Dendritic cell treated with granulocyte-macrophage colony-stimulating factor and Interleukin-4, amounts not matched to agents 40 ng/mL and 50 ng/mL, for 4 days (primary cell): ENCODE data around the gene GREM2.

Experiments used
- H3K27ac Mint-ChIP-seq: one replicate; pipeline ENCODE4 v1.8.0; 2022; ENCODE audit warnings: mild to moderate bottlenecking, mixed read lengths
- H3K27me3 Mint-ChIP-seq: one replicate; pipeline ENCODE4 v1.8.0; 2022; ENCODE audit warnings: mild to moderate bottlenecking, mixed read lengths
- H3K36me3 Mint-ChIP-seq: one replicate; pipeline ENCODE4 v1.8.0; 2022; ENCODE audit warnings: low read depth, mixed read lengths
- H3K4me1 Mint-ChIP-seq: one replicate; pipeline ENCODE4 v1.8.0; 2022; ENCODE audit warnings: low read depth, mixed read lengths
- H3K4me3 Mint-ChIP-seq: one replicate; pipeline ENCODE4 v1.8.0; 2022; ENCODE audit warnings: mild to moderate bottlenecking, moderate library complexity, mixed read lengths
- H3K9me3 Mint-ChIP-seq: one replicate; pipeline ENCODE4 v1.8.0; 2022; ENCODE audit warnings: mixed read lengths
- intact Hi-C: fragments of 100-400 bp; cut with micrococcal nuclease; formaldehyde crosslinking; loops from one replicate; pipeline ENCODE4 v1.15.0; 2022

GREM2 gene

DNA sequence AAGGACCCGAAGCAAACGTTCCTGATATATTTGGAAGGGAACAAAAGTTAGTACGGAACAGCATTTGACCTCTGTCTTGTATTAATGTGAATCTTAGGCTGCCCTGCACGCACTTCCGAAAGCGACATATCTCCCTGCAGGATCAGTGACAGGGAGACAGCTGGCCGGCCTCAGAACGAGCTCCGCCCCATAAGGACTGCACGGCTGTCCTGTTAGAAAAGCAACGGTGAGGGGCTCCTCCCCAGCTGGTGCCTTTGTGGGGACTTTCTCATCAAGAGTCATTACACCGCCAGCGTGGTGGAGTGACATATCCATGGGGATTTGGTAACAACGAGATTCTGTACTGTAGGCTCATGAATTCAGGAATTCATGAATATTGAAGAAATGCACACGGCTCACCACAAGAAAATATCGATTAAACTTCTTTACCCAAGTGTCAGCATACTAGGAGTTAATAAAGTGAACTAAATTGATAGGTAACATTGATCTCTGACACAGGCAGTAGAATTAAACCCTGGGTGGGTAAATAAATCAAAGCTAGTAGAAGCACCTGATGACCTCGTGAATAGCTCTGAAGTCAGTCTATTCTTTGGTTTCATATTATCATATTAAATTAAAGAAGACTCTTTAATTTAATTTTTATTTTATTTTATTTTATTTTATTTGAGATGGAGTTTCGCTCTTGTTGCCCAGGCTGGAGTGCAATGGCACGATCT is 8.1 kb upstream of the GREM2 start:
- no peak overlapping the region for H3K4me3 Mint-ChIP-seq
- no peaks in the 10 kb centered on the region for H3K9me3 Mint-ChIP-seq
- no peaks in the 10 kb centered on the region for H3K4me1 Mint-ChIP-seq
- H3K27me3 Mint-ChIP-seq = no peaks in the 10 kb centered on the region
- H3K36me3 Mint-ChIP-seq = no peaks in the 10 kb centered on the region
- H3K27ac Mint-ChIP-seq = no peak overlapping the region
- intact Hi-C loops = no loop called here

GRCh38 chr1:240619357-240619756 is 7.4 kb upstream of the GREM2 start:
- Mint-ChIP-seq H3K4me3 (no peak overlapping the region), H3K4me1 (no peaks in the 10 kb centered on the region), H3K36me3 (no peaks in the 10 kb centered on the region), H3K27ac (no peak overlapping the region), H3K9me3 (no peaks in the 10 kb centered on the region), H3K27me3 (no peaks in the 10 kb centered on the region)
- intact Hi-C loops = no loop called here

DNA sequence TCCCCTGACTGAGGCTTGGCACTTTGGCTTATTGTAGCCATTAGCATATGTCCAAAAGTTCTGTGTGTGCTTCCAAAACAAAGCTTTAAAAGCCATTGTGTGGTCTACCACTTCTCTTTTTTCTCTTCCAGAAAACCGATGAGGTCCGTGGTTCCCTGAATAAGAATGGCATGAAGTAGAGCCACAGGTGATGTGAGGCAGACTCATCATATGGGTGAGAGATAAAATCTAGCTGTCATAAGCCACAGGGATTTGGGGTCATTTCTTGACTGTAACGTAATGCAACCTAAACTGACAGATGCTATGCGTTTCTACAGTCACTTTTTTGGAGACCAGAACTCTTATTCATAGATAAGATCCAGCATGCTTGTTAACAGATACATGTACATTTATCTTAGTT is 7.0 kb upstream of the GREM2 start:
- intact Hi-C loops = no loop called here
- H3K9me3 Mint-ChIP-seq = no peaks in the 10 kb centered on the region
- H3K4me3 Mint-ChIP-seq = no peak overlapping the region

GRCh38 chr1:240616018-240616417 is 4.1 kb upstream of the GREM2 start:
- Mint-ChIP-seq H3K4me3 (no peak overlapping the region), H3K27me3 (peaks cover 28% of the 10 kb centered on the region), H3K27ac (no peak overlapping the region), H3K36me3 (no peaks in the 10 kb centered on the region), H3K9me3 (no peaks in the 10 kb centered on the region), H3K4me1 (peaks cover 10% of the 10 kb centered on the region)
- intact Hi-C loops = no loop called here

More for the DNA sequence above, 7.0 kb upstream of the GREM2 start:
- Mint-ChIP-seq H3K36me3 (no peaks in the 10 kb centered on the region), H3K4me1 (no peaks in the 10 kb centered on the region), H3K27ac (no peak overlapping the region), H3K27me3 (no peaks in the 10 kb centered on the region)

- H3K36me3 Mint-ChIP-seq = no peaks in the 10 kb centered on the region
- H3K4me3 Mint-ChIP-seq = no peak overlapping the region
- no peak overlapping the region for H3K27ac Mint-ChIP-seq
- intact Hi-C loops = no loop called here
- H3K27me3 Mint-ChIP-seq = peaks cover 35% of the 10 kb centered on the region
- peaks cover 10% of the 10 kb centered on the region for H3K4me1 Mint-ChIP-seq
- no peaks in the 10 kb centered on the region for H3K9me3 Mint-ChIP-seq
These were observed 1.6 kb upstream of the GREM2 start for GRCh38 chr1:240613356-240614142.

- Mint-ChIP-seq H3K27ac (no peak overlapping the region), H3K9me3 (no peaks in the 10 kb centered on the region), H3K27me3 (peaks cover 35% of the 10 kb centered on the region), H3K4me3 (no peak overlapping the region), H3K36me3 (no peaks in the 10 kb centered on the region), H3K4me1 (peaks cover 10% of the 10 kb centered on the region)
- intact Hi-C loops = no loop called here
These were observed 856 bp upstream of the GREM2 start for GRCh38 chr1:240612811-240613210.

- H3K4me1 Mint-ChIP-seq = peaks cover 10% of the 10 kb centered on the region
- no peaks in the 10 kb centered on the region for H3K9me3 Mint-ChIP-seq
- peaks cover 35% of the 10 kb centered on the region for H3K27me3 Mint-ChIP-seq
- no peaks in the 10 kb centered on the region for H3K36me3 Mint-ChIP-seq
- no peak overlapping the region for H3K4me3 Mint-ChIP-seq
- intact Hi-C loops = no loop called here
- no peak overlapping the region for H3K27ac Mint-ChIP-seq
These were observed 732 bp downstream of the GREM2 start for GRCh38 chr1:240611228-240611618.

GRCh38 chr1:240610636-240611035 is 1.3 kb downstream of the GREM2 start:
- Mint-ChIP-seq H3K36me3 (no peaks in the 10 kb centered on the region), H3K4me1 (peaks cover 10% of the 10 kb centered on the region), H3K9me3 (no peaks in the 10 kb centered on the region), H3K27ac (no peak overlapping the region), H3K27me3 (peaks cover 35% of the 10 kb centered on the region), H3K4me3 (no peak overlapping the region)
- intact Hi-C loops = no loop called here

DNA sequence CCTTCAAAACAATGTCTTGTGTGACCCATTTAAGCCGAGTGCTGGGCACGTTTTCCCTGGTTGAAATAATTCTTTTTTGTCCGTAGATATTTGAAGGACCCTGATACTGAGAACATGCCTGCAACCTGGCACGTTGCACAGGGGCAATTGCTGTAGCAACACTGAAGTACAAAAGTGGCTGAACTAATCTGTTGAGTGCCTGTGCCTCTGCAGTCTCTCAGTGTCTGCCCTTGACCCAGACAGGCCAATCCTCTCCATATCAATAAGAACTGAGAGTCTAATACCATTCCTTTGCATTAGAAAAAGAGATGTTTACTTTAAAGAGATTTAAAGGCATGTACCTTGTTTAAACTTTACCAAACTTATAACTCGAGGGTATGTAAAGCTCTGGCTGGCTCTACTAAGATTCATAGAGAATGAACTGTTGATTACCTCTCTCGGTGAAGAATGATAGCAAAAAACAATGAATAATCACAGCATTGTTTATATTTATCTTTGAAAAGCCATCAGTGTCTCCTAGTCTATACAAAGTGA is 2.4 kb downstream of the GREM2 start:
- peaks cover 35% of the 10 kb centered on the region for H3K27me3 Mint-ChIP-seq
- H3K4me3 Mint-ChIP-seq = no peak overlapping the region
- intact Hi-C loops = no loop called here

GRCh38 chr1:240608707-240609106 is 3.2 kb downstream of the GREM2 start:
- Mint-ChIP-seq H3K27ac (no peak overlapping the region), H3K4me3 (no peak overlapping the region), H3K27me3 (peaks cover 34% of the 10 kb centered on the region), H3K4me1 (peaks cover 10% of the 10 kb centered on the region), H3K36me3 (no peaks in the 10 kb centered on the region), H3K9me3 (no peaks in the 10 kb centered on the region)
- intact Hi-C loops = no loop called here

More for the DNA sequence above, 2.4 kb downstream of the GREM2 start:
- Mint-ChIP-seq H3K27ac (no peak overlapping the region), H3K4me1 (peaks cover 10% of the 10 kb centered on the region), H3K9me3 (no peaks in the 10 kb centered on the region), H3K36me3 (no peaks in the 10 kb centered on the region)

DNA sequence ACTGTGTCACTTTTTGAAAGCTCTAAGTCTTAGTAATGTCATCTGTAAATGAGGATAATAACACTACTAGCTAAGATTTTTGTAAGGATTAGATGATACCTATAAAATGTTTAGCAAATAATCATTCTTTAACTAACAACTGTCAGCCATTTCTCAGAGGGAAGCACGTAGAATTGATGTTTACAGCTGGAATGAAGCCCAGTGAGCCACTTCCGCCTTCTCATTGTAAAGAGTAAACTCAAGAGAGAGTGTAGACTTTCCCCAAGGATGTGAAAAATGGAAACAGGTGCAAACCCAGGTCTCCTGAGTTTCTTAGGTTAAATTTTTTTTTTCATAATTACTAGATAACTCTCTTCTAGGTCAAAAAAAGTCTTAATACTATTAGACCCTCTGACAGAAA is 4.9 kb downstream of the GREM2 start:
- H3K9me3 Mint-ChIP-seq = no peaks in the 10 kb centered on the region
- intact Hi-C loops = no loop called here
- peaks cover 17% of the 10 kb centered on the region for H3K27me3 Mint-ChIP-seq

GRCh38 chr1:240602189-240602588 is 9.8 kb downstream of the GREM2 start:
- H3K27ac Mint-ChIP-seq = no peak overlapping the region
- intact Hi-C loops = no loop called here
- no peaks in the 10 kb centered on the region for H3K9me3 Mint-ChIP-seq
- H3K36me3 Mint-ChIP-seq = no peaks in the 10 kb centered on the region
- no peaks in the 10 kb centered on the region for H3K27me3 Mint-ChIP-seq
- no peaks in the 10 kb centered on the region for H3K4me1 Mint-ChIP-seq
- H3K4me3 Mint-ChIP-seq = no peak overlapping the region

More for the DNA sequence above, 4.9 kb downstream of the GREM2 start:
- H3K36me3 Mint-ChIP-seq = no peaks in the 10 kb centered on the region
- H3K4me3 Mint-ChIP-seq = no peak overlapping the region
- H3K4me1 Mint-ChIP-seq = peaks cover 5% of the 10 kb centered on the region
- no peak overlapping the region for H3K27ac Mint-ChIP-seq

- no peaks in the 10 kb centered on the region for H3K36me3 Mint-ChIP-seq
- H3K27ac Mint-ChIP-seq = no peak overlapping the region
- no peak overlapping the region for H3K4me3 Mint-ChIP-seq
- no peaks in the 10 kb centered on the region for H3K9me3 Mint-ChIP-seq
- intact Hi-C loops = no loop called here
- no peaks in the 10 kb centered on the region for H3K4me1 Mint-ChIP-seq
- no peaks in the 10 kb centered on the region for H3K27me3 Mint-ChIP-seq
These were observed 12.1 kb downstream of the GREM2 start for GRCh38 chr1:240599830-240600229.

- intact Hi-C loops = no loop called here
- Mint-ChIP-seq H3K9me3 (no peaks in the 10 kb centered on the region), H3K27me3 (no peaks in the 10 kb centered on the region), H3K27ac (no peak overlapping the region), H3K4me1 (no peaks in the 10 kb centered on the region), H3K36me3 (no peaks in the 10 kb centered on the region), H3K4me3 (no peak overlapping the region)
These were observed 12.7 kb downstream of the GREM2 start for GRCh38 chr1:240599299-240599698.
